T1000 (cell line): ENCODE results near the gene UBE2Z.

Experiments used
- DNase-seq: peaks from one replicate; lab custom pipeline; 2025; ENCODE audit warnings: mixed read lengths; lab: John Stamatoyannopoulos, UW

UBE2Z gene

DNA sequence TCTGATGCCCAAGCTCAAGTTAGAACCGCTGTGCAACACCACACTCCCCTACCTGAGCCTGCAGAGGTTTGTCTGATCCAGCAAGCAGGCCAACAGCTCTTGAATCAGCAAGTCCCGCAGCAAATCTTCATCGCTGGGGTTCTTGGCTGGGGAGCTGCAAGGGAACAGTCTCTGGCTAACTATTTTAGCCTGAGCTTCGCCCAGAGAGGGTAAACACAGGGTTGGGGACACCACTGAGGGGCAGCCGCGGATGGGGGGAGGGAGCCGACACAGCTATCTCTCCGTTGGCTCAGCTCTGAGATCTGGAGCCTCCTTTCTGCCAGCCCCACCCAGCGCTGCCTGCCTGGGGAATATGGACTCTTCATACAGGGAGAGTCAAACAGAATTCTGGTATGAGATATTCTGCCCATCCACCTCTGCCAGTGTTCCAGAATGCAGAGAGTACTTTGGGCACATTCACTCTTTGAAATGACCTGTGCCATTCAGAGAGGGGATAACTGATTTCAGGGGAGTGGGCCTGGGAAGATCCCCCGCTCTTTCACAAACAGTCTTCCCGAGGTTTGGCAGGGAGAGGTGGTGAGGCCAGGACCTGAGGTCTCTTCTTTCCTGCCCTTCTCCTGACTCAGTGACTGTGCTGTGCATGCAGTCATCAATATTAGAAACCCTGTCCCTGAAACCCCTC lies 52.8 kb downstream of the UBE2Z start:
- no peak for DNase-seq

DNA sequence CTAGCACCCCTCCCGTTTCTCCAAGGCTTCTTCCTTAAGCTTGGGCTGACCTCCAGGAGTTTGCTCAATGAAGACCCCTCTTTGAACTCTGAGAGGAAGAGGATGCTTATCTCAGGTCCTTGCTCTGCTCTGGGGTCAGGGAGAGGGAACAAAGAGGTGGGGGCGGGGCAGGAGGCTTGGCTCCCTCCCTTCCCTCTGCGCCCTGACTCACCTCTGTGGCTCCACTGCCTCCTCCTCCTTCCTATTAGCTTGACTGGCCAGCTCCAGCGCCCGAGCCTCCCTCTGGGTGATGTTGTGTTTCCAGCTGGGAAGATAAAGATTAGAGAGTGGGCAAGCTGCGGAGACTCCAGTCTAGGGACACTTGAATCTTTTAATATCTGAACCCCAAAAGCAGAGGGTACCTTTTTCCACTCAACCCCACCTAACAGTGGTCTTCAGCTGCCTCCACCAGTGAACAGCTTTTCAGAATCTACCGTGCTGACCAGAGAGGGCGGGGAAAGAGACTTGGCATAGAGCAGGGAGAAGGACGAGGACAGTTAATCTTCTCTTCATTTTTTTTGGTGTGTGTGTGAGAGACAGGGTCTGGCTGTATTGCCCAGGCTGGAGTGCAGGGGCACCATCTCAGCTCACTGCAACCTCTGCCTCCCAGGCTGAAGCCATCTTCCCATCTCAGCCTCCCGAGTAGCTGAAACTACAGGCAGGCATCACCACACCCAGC lies 53.5 kb downstream of the UBE2Z start:
- DNase-seq, result no peak

DNA sequence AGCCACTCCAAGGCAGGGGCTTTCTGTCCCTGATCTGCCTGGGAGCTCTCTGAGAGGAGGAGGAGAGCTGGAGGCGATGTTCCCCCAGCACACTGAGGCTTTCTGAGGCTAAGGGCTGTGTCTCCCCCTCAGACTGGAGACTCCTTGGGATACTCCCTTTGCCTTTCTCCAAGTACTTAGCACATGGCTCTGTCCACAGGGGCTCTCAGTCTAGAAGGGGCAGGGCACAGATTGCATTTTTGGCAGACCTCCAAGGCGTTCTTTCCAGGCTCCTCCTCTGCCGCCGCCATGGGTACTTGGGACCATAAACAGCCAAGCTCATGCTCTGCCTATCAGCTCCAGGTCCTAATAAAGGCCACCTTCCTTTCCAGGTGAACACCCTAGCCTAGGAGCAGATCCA lies 62.0 kb downstream of the UBE2Z start:
- DNase-seq, result no peak

DNA sequence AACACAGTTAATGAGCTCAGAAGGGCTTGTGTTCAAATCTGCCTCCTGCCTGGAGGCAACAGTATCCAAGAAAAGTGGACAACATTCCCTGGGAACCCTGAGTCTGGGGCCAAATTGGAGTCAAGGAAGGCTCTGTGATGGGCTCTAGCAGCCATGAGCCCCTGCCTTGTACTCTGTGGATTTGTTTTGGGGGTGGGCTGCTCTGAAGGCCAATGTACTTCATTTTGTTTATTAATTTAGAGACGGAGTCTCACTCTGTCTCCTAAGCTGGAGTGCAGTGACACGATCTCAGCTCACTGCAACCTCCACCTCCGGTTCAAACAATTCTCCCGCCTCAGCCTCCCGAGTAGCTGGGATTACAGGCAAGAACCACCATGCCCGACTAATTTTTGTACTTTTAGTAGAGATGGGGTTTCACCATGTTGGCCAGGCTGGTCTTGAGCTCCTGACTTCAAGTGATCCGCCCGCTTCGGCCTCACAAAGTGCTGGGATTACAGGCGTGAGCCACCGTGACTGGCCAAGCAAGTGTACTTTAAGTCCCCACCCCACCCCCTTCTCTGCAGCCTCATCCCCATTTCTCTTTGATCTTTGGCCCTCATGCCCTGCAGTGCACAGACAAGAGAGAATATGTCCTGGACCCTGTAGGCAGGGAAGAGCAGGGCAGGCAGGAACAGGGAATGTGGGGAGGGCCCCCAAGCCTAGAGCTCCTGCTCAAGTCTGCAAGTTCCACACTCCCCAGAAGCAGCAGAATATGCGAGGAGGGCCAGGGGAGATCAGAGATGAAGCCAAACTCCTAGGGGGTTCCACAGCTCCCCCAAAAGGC lies 62.9 kb downstream of the UBE2Z start:
- DNase-seq, result no peak

DNA sequence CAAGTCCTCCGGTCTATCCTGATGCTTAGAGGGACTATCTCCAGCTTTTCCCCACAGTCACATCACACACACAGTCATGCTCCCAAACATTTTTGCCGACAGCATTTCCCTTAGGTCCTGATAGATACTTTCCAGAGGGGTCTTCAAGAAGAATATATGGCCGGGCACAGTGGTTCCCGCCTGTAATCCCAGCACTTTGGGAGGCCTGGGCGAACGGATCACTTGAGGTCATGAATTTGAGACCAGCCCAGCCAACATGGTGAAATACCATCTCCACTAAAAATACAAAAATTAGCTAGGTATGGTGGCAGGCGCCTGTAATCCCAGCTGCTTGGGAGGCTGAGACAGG lies 64.5 kb downstream of the UBE2Z start:
- no peak for DNase-seq

DNA sequence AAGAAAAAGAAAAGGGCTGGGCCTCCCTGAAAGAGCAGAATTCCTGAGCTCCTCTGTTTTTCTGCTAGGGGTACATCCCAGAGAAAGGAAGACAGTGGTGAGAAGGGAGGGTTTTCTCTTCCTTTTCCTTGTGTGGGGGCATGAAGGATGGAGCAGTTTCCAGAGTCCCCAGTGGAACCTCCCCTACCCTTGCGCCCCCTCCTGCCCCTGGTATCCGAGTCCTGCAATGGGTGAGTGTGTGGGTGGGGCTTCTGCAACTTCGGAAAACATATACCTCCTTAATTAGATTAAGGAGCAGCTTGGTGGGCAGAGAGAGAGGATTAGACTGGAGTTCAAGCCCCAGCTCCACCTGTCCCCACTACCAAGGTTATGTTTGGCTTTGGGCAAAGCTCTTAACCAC lies 65.6 kb downstream of the UBE2Z start:
- no peak for DNase-seq
